ENCODE data around the gene SERPINA12.

The SERPINA12 gene, protein sequence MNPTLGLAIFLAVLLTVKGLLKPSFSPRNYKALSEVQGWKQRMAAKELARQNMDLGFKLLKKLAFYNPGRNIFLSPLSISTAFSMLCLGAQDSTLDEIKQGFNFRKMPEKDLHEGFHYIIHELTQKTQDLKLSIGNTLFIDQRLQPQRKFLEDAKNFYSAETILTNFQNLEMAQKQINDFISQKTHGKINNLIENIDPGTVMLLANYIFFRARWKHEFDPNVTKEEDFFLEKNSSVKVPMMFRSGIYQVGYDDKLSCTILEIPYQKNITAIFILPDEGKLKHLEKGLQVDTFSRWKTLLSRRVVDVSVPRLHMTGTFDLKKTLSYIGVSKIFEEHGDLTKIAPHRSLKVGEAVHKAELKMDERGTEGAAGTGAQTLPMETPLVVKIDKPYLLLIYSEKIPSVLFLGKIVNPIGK

GRCh38 chr14:94509356-94509755 is at the start of gene SERPINA12:
Gene SERPINA12, minus strand, starts transcription at chr14:94509469. Its CDS starts 11,072 bp downstream, at chr14:94498397.
- no peaks in the 10 kb centered on the region for H3K36me3 ChIP-seq (ENCODE audit: control insufficient read depth, insufficient read depth, low read length, severe bottlenecking)
- H3K9ac ChIP-seq (ENCODE audit: low read length), result no peak within 1 kb of the TSS
- no peaks in the 10 kb centered on the region for H3K9me3 ChIP-seq (ENCODE audit: control insufficient read depth, low read length)
- H3K27me3 ChIP-seq (replicated peaks; ENCODE audit: control insufficient read depth, insufficient read depth, low read length), result peaks cover 19% of the 10 kb centered on the region
- no peaks in the 10 kb centered on the region for H3K4me1 ChIP-seq (ENCODE audit: control insufficient read depth, insufficient read depth, low read length)
- H3K4me3 ChIP-seq (ENCODE audit: low read length), result no peak within 1 kb of the TSS
- no peak for DNase-seq (ENCODE audit: low read depth)

GRCh38 chr14:94558842-94559241 is 49.6 kb upstream of the SERPINA12 start:
- Histone ChIP-seq H3K27me3 (replicated peaks; ENCODE audit: control insufficient read depth, insufficient read depth, low read length) (peaks cover 25% of the 10 kb centered on the region), H3K9me3 (ENCODE audit: control insufficient read depth, low read length) (peaks cover 30% of the 10 kb centered on the region), H3K4me3 (ENCODE audit: low read length) (no peak overlapping the region), H3K36me3 (ENCODE audit: control insufficient read depth, insufficient read depth, low read length, severe bottlenecking) (no peaks in the 10 kb centered on the region), H3K9ac (ENCODE audit: low read length) (no peak overlapping the region), H3K4me1 (ENCODE audit: control insufficient read depth, insufficient read depth, low read length) (peaks cover 8% of the 10 kb centered on the region)
- DNase-seq (ENCODE audit: low read depth), result no peak

GRCh38 chr14:94557327-94557726 is 48.1 kb upstream of the SERPINA12 start:
- H3K36me3 ChIP-seq (ENCODE audit: control insufficient read depth, insufficient read depth, low read length, severe bottlenecking), result no peaks in the 10 kb centered on the region
- H3K9ac ChIP-seq (ENCODE audit: low read length), result no peak overlapping the region
- peaks cover 36% of the 10 kb centered on the region for H3K9me3 ChIP-seq (ENCODE audit: control insufficient read depth, low read length)

DNA sequence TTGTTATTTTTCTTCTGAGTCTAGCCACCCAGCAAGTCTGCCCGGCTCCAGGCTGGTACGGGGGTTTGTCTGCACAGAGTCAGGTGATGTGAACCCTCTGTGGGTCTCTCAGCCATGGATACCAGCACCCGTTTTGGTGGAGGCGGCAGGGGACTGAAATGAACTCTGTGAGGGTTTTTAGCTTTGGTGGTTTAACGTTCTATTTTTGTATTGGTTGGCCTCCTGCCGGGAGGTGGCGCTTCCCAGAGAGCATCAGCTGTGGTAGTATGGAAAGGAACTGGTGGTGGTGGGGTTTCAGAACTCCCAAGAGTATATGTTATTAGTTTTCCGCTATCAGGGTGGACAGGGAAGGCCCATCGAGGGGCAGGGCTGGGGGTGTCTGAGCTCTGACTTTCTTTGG is 46.7 kb upstream of the SERPINA12 start:
- H3K4me3 ChIP-seq (ENCODE audit: low read length), result no peak overlapping the region
- no peaks in the 10 kb centered on the region for H3K36me3 ChIP-seq (ENCODE audit: control insufficient read depth, insufficient read depth, low read length, severe bottlenecking)
- DNase-seq (ENCODE audit: low read depth), result no peak
- H3K9ac ChIP-seq (ENCODE audit: low read length), result no peak overlapping the region
- peaks cover 19% of the 10 kb centered on the region for H3K27me3 ChIP-seq (replicated peaks; ENCODE audit: control insufficient read depth, insufficient read depth, low read length)
- peaks cover 36% of the 10 kb centered on the region for H3K9me3 ChIP-seq (ENCODE audit: control insufficient read depth, low read length)
- peaks cover 8% of the 10 kb centered on the region for H3K4me1 ChIP-seq (ENCODE audit: control insufficient read depth, insufficient read depth, low read length)

More at GRCh38 chr14:94557327-94557726, 48.1 kb upstream of the SERPINA12 start:
- Histone ChIP-seq H3K4me1 (ENCODE audit: control insufficient read depth, insufficient read depth, low read length) (peaks cover 8% of the 10 kb centered on the region), H3K4me3 (ENCODE audit: low read length) (no peak overlapping the region), H3K27me3 (replicated peaks; ENCODE audit: control insufficient read depth, insufficient read depth, low read length) (peaks cover 16% of the 10 kb centered on the region)
- no peak for DNase-seq (ENCODE audit: low read depth)

DNA sequence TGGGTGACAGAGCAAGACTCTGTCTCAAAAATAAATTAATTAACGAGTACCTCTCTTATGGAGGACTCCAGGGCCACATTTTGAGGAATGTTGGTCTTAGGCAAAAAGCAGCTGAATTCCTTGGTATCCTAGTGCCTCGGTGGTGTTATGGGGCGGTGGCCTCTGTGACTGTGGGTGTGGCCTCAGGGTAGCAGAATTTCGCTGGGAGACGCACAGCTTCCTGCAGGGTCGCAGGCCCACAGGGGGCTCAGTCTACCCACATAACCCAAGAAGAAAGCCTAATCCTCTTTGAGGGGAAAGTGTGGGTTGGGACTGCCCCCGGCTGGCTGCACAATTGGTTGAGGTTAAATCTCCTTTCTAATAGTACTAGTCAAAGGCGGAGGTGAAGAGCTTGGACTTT is 40.8 kb upstream of the SERPINA12 start:
- peaks cover 28% of the 10 kb centered on the region for H3K9me3 ChIP-seq (ENCODE audit: control insufficient read depth, low read length)

GRCh38 chr14:94548999-94549985 is 40.0 kb upstream of the SERPINA12 start:
- peak; percentile 83 for DNase-seq (ENCODE audit: low read depth)
- no peak overlapping the region for H3K4me3 ChIP-seq (ENCODE audit: low read length)
- no peaks in the 10 kb centered on the region for H3K4me1 ChIP-seq (ENCODE audit: control insufficient read depth, insufficient read depth, low read length)
- H3K9ac ChIP-seq (ENCODE audit: low read length), result no peak overlapping the region
- no peaks in the 10 kb centered on the region for H3K36me3 ChIP-seq (ENCODE audit: control insufficient read depth, insufficient read depth, low read length, severe bottlenecking)
- H3K9me3 ChIP-seq (ENCODE audit: control insufficient read depth, low read length), result peaks cover 20% of the 10 kb centered on the region
- peaks cover 12% of the 10 kb centered on the region for H3K27me3 ChIP-seq (replicated peaks; ENCODE audit: control insufficient read depth, insufficient read depth, low read length)

More for the DNA sequence above, 40.8 kb upstream of the SERPINA12 start:
- no peak overlapping the region for H3K4me3 ChIP-seq (ENCODE audit: low read length)
- H3K36me3 ChIP-seq (ENCODE audit: control insufficient read depth, insufficient read depth, low read length, severe bottlenecking), result no peaks in the 10 kb centered on the region
- no peak for DNase-seq (ENCODE audit: low read depth)
- H3K9ac ChIP-seq (ENCODE audit: low read length), result no peak overlapping the region
- peaks cover 12% of the 10 kb centered on the region for H3K27me3 ChIP-seq (replicated peaks; ENCODE audit: control insufficient read depth, insufficient read depth, low read length)
- H3K4me1 ChIP-seq (ENCODE audit: control insufficient read depth, insufficient read depth, low read length), result no peaks in the 10 kb centered on the region

DNA sequence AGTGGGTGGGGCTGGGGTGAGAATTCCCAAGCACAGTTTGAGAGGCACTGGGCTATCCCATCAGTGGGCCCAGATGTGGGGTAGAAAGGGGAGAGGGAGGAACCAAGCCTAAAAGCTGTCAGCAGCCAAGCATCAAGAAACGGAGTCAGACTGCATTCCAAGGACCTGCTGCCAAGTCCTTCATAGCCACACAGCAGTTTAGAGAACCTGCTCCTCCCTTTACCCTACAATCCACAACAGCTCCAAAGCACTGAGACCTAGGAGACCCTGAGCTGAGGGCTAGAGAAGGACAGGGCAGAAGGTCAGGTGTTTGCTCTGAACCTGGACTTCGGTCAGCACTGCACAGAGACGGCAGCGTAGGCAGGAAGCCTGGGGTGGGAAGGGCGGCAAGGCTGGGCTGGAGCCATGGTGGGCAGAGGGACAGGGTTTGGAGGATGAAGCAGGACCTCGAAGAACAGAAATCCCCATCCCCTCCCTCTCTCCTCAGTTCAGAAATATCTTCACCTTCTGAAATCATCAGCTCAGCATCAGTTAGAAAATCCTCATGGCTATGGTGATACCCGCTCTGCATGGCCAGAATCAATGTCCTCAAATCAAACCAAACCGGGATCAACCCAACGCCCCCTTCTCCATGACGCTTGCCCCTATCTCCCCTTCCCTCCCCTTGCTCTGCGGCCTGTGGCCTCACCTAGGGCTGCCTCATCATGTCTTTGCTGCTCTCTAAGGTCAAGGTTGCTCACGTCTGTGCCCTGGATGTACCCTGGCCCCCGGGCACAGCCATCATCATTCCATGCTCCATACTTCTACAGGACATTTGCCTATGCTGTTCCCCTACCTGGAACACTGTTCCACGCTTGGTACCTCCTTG is 39.1 kb upstream of the SERPINA12 start:
- Histone ChIP-seq H3K4me1 (ENCODE audit: control insufficient read depth, insufficient read depth, low read length) (no peaks in the 10 kb centered on the region), H3K9me3 (ENCODE audit: control insufficient read depth, low read length) (peaks cover 14% of the 10 kb centered on the region), H3K9ac (ENCODE audit: low read length) (no peak overlapping the region), H3K36me3 (ENCODE audit: control insufficient read depth, insufficient read depth, low read length, severe bottlenecking) (no peaks in the 10 kb centered on the region), H3K4me3 (ENCODE audit: low read length) (no peak overlapping the region), H3K27me3 (replicated peaks; ENCODE audit: control insufficient read depth, insufficient read depth, low read length) (peaks cover 12% of the 10 kb centered on the region)
- no peak for DNase-seq (ENCODE audit: low read depth)

DNA sequence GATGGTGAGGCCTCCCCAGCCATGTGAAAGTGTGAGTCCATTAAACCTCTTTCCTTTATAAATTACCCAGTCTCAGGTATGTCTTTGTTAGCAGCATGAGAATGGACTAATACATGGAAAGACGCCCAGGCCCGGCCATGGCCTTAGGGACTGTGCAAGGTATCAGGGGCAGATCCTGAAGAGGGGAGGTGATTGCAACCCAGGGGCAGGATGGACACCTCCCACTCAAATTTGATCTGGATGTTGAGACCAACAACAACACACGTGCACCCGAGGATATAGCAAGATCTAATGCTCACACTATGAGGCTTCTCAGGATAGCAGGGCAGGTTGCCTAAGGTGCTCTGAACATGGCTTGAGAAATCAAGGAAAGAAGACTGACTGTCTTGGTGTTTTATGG is 38.5 kb upstream of the SERPINA12 start:
- peaks cover 10% of the 10 kb centered on the region for H3K9me3 ChIP-seq (ENCODE audit: control insufficient read depth, low read length)
- DNase-seq (ENCODE audit: low read depth), result no peak
- H3K9ac ChIP-seq (ENCODE audit: low read length), result no peak overlapping the region

DNA sequence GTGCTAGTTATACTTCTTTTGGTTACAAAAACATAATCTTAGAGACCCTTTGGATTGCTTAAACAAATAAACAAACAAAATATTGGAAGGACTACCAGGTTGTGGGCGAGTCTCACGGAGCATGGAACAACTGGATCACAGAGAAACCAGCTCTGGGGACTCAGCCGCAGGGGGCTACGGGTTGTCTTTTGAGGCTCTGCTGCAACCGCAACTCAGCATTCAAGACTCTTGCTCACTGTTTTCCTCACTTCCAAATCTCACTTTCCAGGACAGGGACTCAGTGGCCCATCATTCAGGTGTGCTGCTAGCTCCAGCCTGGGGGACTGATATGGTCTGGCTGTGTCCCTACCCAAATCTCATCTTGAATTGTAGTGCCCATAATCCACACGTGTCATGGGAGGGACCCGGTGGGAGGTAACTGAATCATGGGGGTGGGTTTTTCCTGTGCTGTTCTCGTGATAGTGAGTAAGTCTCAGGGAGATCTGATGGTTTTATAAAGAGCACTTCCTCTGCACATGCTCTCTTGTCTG is 37.9 kb upstream of the SERPINA12 start:
- no peak overlapping the region for H3K4me3 ChIP-seq (ENCODE audit: low read length)
- peaks cover 10% of the 10 kb centered on the region for H3K9me3 ChIP-seq (ENCODE audit: control insufficient read depth, low read length)
- no peak overlapping the region for H3K9ac ChIP-seq (ENCODE audit: low read length)
- no peak for DNase-seq (ENCODE audit: low read depth)
- H3K36me3 ChIP-seq (ENCODE audit: control insufficient read depth, insufficient read depth, low read length, severe bottlenecking), result no peaks in the 10 kb centered on the region
- no peaks in the 10 kb centered on the region for H3K4me1 ChIP-seq (ENCODE audit: control insufficient read depth, insufficient read depth, low read length)
- H3K27me3 ChIP-seq (replicated peaks; ENCODE audit: control insufficient read depth, insufficient read depth, low read length), result peaks cover 11% of the 10 kb centered on the region

More for the DNA sequence above, 38.5 kb upstream of the SERPINA12 start:
- Histone ChIP-seq H3K4me1 (ENCODE audit: control insufficient read depth, insufficient read depth, low read length) (no peaks in the 10 kb centered on the region), H3K27me3 (replicated peaks; ENCODE audit: control insufficient read depth, insufficient read depth, low read length) (peaks cover 12% of the 10 kb centered on the region), H3K4me3 (ENCODE audit: low read length) (no peak overlapping the region), H3K36me3 (ENCODE audit: control insufficient read depth, insufficient read depth, low read length, severe bottlenecking) (no peaks in the 10 kb centered on the region)

DNA sequence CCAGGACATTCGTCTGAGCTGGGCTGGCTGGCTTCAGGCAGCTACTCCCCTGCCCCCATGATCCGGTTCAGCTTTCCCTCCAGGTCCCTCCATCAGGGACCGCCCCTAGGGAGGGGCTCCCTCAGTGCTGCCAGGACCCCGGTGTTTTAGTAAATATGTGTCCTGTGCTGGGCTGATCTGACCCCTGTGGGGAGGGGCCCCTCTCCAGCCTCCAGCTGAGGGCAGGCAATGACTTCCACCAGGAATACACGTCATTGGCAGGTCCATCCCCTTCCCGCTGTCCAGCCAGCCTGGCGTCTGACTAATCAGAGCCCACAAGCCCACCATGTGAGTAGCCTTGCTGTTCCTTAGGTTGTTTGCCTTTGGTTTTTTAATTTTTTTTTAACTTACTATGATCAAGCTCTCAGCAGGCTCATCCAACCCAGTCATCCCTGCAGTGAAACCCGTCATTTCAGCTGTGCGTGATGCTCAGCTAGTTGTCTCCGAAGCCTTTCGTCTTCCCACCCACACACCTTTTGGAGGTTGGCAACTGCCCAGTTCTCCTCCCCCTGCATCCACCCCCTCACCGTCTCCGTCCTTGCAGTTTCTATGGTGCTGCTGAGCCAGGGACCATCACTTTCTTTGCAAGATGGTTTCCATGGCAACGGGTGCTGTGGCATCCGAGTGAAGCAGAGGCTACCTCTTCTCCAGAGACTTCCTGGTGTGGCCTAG is 36.0 kb upstream of the SERPINA12 start:
- H3K4me3 ChIP-seq (ENCODE audit: low read length), result no peak overlapping the region
- DNase-seq (ENCODE audit: low read depth), result no peak
- peaks cover 10% of the 10 kb centered on the region for H3K9me3 ChIP-seq (ENCODE audit: control insufficient read depth, low read length)

More for the DNA sequence above, 36.0 kb upstream of the SERPINA12 start:
- Histone ChIP-seq H3K4me1 (ENCODE audit: control insufficient read depth, insufficient read depth, low read length) (peaks cover 1% of the 10 kb centered on the region), H3K9ac (ENCODE audit: low read length) (no peak overlapping the region), H3K27me3 (replicated peaks; ENCODE audit: control insufficient read depth, insufficient read depth, low read length) (peaks cover 23% of the 10 kb centered on the region), H3K36me3 (ENCODE audit: control insufficient read depth, insufficient read depth, low read length, severe bottlenecking) (no peaks in the 10 kb centered on the region)

All from adipocyte (in vitro differentiated cells).